HepG2 (cell line): ENCODE measurements around the gene ZNF771. TPM values are rescaled to one million over a fixed set of nuclear protein-coding genes. Genes with fewer than 3 reads are reported as not detected.

Experiments
- CEBPG ChIP-seq: IDR thresholded peaks from 2 replicates; pipeline ENCODE4 v1.6.1; 2016
- FOXK1 ChIP-seq: sonication (generic); formaldehyde crosslinking; IDR thresholded peaks from 2 replicates; pipeline ENCODE4 v1.4.0; 2020; ENCODE audit warnings: low read depth, missing genetic modification reagents, borderline replicate concordance
- GFI1 ChIP-seq: sonication (generic); formaldehyde crosslinking; IDR thresholded peaks from 2 replicates; pipeline ENCODE4 v1.5.0; 2020; ENCODE audit warnings: missing genetic modification reagents, mild to moderate bottlenecking, borderline replicate concordance
- GRHL1 ChIP-seq: sonication (generic); formaldehyde crosslinking; conservative IDR thresholded peaks from 2 replicates; pipeline ENCODE4 v1.8.0; 2022; ENCODE audit warnings: missing genetic modification reagents
- JUN ChIP-seq: sonication (generic); formaldehyde crosslinking; IDR thresholded peaks from 2 replicates; pipeline ENCODE4 v1.4.0; 2020; ENCODE audit warnings: mild to moderate bottlenecking, missing genetic modification reagents
- KAT2B ChIP-seq: fragments of 150-350 bp; IDR thresholded peaks from 2 replicates; pipeline ENCODE4 v1.6.1; 2014; ENCODE audit warnings: low read depth, low read length, borderline replicate concordance
- MBNL3 ChIP-seq: fragments of 250-450 bp; sonication (Bioruptor Pico); conservative IDR thresholded peaks from 2 replicates; pipeline ENCODE4 v1.8.0; 2022; ENCODE audit warnings: mild to moderate bottlenecking, inconsistent platforms
- SOX6 ChIP-seq, 2 experiments: fragments of 450-650 bp in 1 of 2; sonication (generic) in 1 of 2; formaldehyde crosslinking in 1 of 2; IDR thresholded peaks; 2 replicates each; pipeline versions ENCODE4 v1.4.0 to v1.6.1; 2017 to 2020; ENCODE audit warnings: antibody characterized with exemption in 1 of 2, mild to moderate bottlenecking in 1 of 2, missing genetic modification reagents in 1 of 2
- STAG1 ChIP-seq: sonication (generic); formaldehyde crosslinking; IDR thresholded peaks from 2 replicates; pipeline ENCODE4 v1.4.0; 2020; ENCODE audit warnings: missing genetic modification reagents
- ZBTB34 ChIP-seq: sonication (generic); formaldehyde crosslinking; IDR thresholded peaks from 2 replicates; pipeline ENCODE4 v1.8.0; 2022; ENCODE audit warnings: mild to moderate bottlenecking, missing genetic modification reagents
- ZNF513 ChIP-seq: sonication (generic); formaldehyde crosslinking; conservative IDR thresholded peaks from 2 replicates; pipeline ENCODE4 v1.5.0; 2020; ENCODE audit warnings: missing genetic modification reagents
- ZNF609 ChIP-seq: sonication (generic); formaldehyde crosslinking; IDR thresholded peaks from 2 replicates; pipeline ENCODE4 v1.4.0; 2020; ENCODE audit warnings: mild to moderate bottlenecking, missing genetic modification reagents, borderline replicate concordance
- ZNF629 ChIP-seq: sonication (generic); formaldehyde crosslinking; conservative IDR thresholded peaks from 2 replicates; pipeline ENCODE4 v1.5.0; 2020; ENCODE audit warnings: missing genetic modification reagents
- ZNF678 ChIP-seq: sonication (generic); formaldehyde crosslinking; IDR thresholded peaks from 2 replicates; pipeline ENCODE4 v1.4.0; 2020; ENCODE audit warnings: mild to moderate bottlenecking, missing genetic modification reagents
- ZNF816 ChIP-seq: sonication (generic); formaldehyde crosslinking; IDR thresholded peaks from 2 replicates; pipeline ENCODE4 v1.8.0; 2022; ENCODE audit warnings: missing genetic modification reagents, mild to moderate bottlenecking, borderline replicate concordance
- polyA plus RNA-seq, 8 experiments: library from polyadenylated mRNA; depleted of rRNA in 3 of 8; stranded (reverse) in 7 of 8; unstranded in 1 of 8; fragments of >200 nt; fragmentation: Illumina TruSeq in 4 of 8; extraction: Trizol in 4 of 8; gene quantifications; 2 replicates each; pipeline versions ENCODE4 v1.2.1 to v1.2.3, GENCODE V29; 2011 to 2016; ENCODE audit warnings: low read depth in 4 of 8, missing spikeins in 1 of 8, mixed read lengths in 1 of 8; ENCODE audit not compliant: insufficient read depth in 1 of 8
- total RNA-seq, 5 experiments: library from RNA; depleted of rRNA; stranded (reverse); fragments of >200 nt; fragmentation: Illumina TruSeq; extraction: Trizol; gene quantifications; 2 replicates each; pipeline ENCODE4 v1.2.3, GENCODE V29; 2016; ENCODE audit warnings: low read depth in 1 of 5

The ZNF771 gene
- total and polyA plus RNA-seq, 2 of the 13 experiments (the other 11 are each of a cell fraction or from before 2014, with no cell fraction given): 5.0 to 11.8 TPM

- no peak for TF ChIP-seq ZBTB34 (CRISPR knock-in tag)
- TF ChIP-seq ZNF629 (CRISPR knock-in tag): no peak; the same call in 1 of the 2 replicates
- TF ChIP-seq ZNF609 (CRISPR knock-in tag): no peak
- TF ChIP-seq ZNF678: no peak
- no peak; the same call in 1 of the 2 replicates for TF ChIP-seq CEBPG (CRISPR knock-in tag)
- no peak for TF ChIP-seq MBNL3 (CRISPR knock-in tag)
- no peak for TF ChIP-seq GFI1 (CRISPR knock-in tag)
- peak; percentile 58; the same call in 1 of the 2 replicates for TF ChIP-seq ZNF816
- peak; percentile 70 for TF ChIP-seq STAG1 (CRISPR knock-in tag)
- no peak for TF ChIP-seq JUN (CRISPR knock-in tag)
- no peak for TF ChIP-seq KAT2B
- no peak for TF ChIP-seq ZNF513 (CRISPR knock-in tag)
- no peak for TF ChIP-seq SOX6 (IDR thresholded peaks at IDR 0.05)
- TF ChIP-seq SOX6 (CRISPR knock-in tag; IDR thresholded peaks at IDR 0.05): peak; percentile 26; the same call in 1 of the 2 replicates
- TF ChIP-seq FOXK1 (CRISPR knock-in tag): peak; percentile 61; the same call in 1 of the 2 replicates
- no peak for TF ChIP-seq GRHL1 (CRISPR knock-in tag)
Observed at GRCh38 chr16:30395155-30395991, 12.0 kb upstream of the ZNF771 start, which contains the start of gene ZNF48 (continued).
